Heart left ventricle (tissue), 16 donors: ENCODE results near the gene ARMS2. TPM values are rescaled to one million over a fixed set of nuclear protein-coding genes. Genes with fewer than 3 reads are reported as not detected.
A peak's percentile ranks its signal among the peaks of the same experiment; 100 is the strongest.

ENCODE experiments used
- ATAC-seq, 4 donors: fragments of 200-7000 bp; cut with Tn5 transposase; one replicate each; pipeline ENCODE4 v1.9.1; 2020 to 2022; ENCODE audit warnings: moderate library complexity in 4 of 4, mild to moderate bottlenecking in 3 of 4, moderate number of reproducible peaks in 1 of 4
- DNase-seq, 5 donors: peaks; one replicate each; pipeline ENCODE4 v3.0.0-alpha.2; 2020
- H3K27ac ChIP-seq, 12 donors: fragments of 200-600 bp; sonication (generic) in 4 of 12; one replicate each; pipeline versions ENCODE4 v1.5.0 to v1.8.0; 2016 to 2022; ENCODE audit warnings: mild to moderate bottlenecking in 2 of 12
- H3K27me3 ChIP-seq, 9 donors: fragments of 200-600 bp; sonication (generic) in 2 of 9; one replicate each; pipeline versions ENCODE4 v1.5.1 to v1.8.0; 2016 to 2022; ENCODE audit warnings: mild to moderate bottlenecking in 3 of 9
- H3K36me3 ChIP-seq, 9 donors: fragments of 200-600 bp; sonication (generic) in 2 of 9; one replicate each; pipeline versions ENCODE4 v1.5.0 to v1.8.0; 2018 to 2022; ENCODE audit warnings: mild to moderate bottlenecking in 2 of 9
- H3K4me1 ChIP-seq, 12 donors: fragments of 200-600 bp; sonication (generic) in 4 of 12; one replicate each; pipeline versions ENCODE4 v1.5.0 to v1.8.0; 2016 to 2022; ENCODE audit warnings: mild to moderate bottlenecking in 3 of 12
- H3K4me3 ChIP-seq, 12 donors: fragments of 200-600 bp; sonication (generic) in 4 of 12; one replicate each; pipeline versions ENCODE4 v1.5.0 to v1.8.0; 2017 to 2022; ENCODE audit warnings: mild to moderate bottlenecking in 9 of 12, moderate library complexity in 4 of 12
- H3K9me3 ChIP-seq, 12 donors: fragments of 200-600 bp; sonication (generic) in 4 of 12; one replicate each; pipeline versions ENCODE4 v1.5.0 to v1.8.0; 2016 to 2022; ENCODE audit warnings: mild to moderate bottlenecking in 1 of 12
- POLR2A ChIP-seq, 2 donors: fragments of 450-650 bp; IDR thresholded peaks; one replicate each; pipeline ENCODE4 v1.6.1; 2017; ENCODE audit warnings: antibody characterized with exemption in 2 of 2, mild to moderate bottlenecking in 2 of 2, moderate library complexity in 2 of 2
- WGBS, 4 donors: extraction: QIAGEN DNeasy Blood & Tissue Kit in 2 of 4; methylation state at CpG; one replicate each; pipeline versions ENCODE4 v1.1.5 to v1.1.7; 2013 to 2018; 5-methylcytosine and 5-hydroxymethylcytosine counted together
- intact Hi-C, 10 donors: fragments of 100-400 bp; cut with DNase I; formaldehyde crosslinking; loops; one replicate each; pipeline versions ENCODE4 v1.11.1 to v1.14.2; 2022
- polyA plus RNA-seq, 2 donors: library from polyadenylated mRNA; stranded (reverse); fragments of 200-250 nt; gene quantifications; one replicate each; pipeline ENCODE4 v1.2.3, GENCODE V29; 2013
- total RNA-seq, 9 donors: library from RNA; depleted of rRNA in 2 of 9; stranded (reverse); fragments of >200 nt in 2 of 9; fragmentation: NEBNext Ultra II Directional in 3 of 9; extraction: Animal tissue kit (Norgen Biotek cat#: 25700) in 3 of 9; gene quantifications; one replicate each; pipeline versions ENCODE4 v1.1.0 to v1.2.4, GENCODE V29; 2016 to 2023
- TF ChIP-seq, protein P1 (sequence below), 12 donors: fragments of 200-600 bp; sonication (generic) in 4 of 12; IDR thresholded peaks; one replicate each; pipeline versions ENCODE4 v1.5.0 to v1.8.0; 2018 to 2022; ENCODE audit warnings: antibody characterized with exemption in 12 of 12, mild to moderate bottlenecking in 5 of 12
- donor health status: ischemic (EF 13 %, LVEDD 7.1; RV severe dilation, severe dysfunction).
- donor health status: healthy with polysubstance abuse.
- donor health status: DM: no; HTN: yes; CAD: no.
- donor health status: DM: no; HTN: no; CAD: no.
- donor health status: ischemic (EF 25% LVEDD 6.9; RV normal size, moderate dysfunction).
- donor health status: ischemic (EF 25% LVEDD 5.7; RV mildly dilated, moderate dysfunction).
- donor health status: healthy.
- donor health status: DM: yes; HTN: yes; CAD: no.
- donor health status: ischemic (EF 35%, LVEDD 5.7; RV mildly dilated, moderate dysfunction).
- donor health status: nonischemic (EF 11% LVEDD 7.7; RV severe dilation, severe dysfunction).
- donor health status: DM: yes; HTN: yes; CAD: no.
- donor health status: PGD.
- donor health status: ischemic (EF 29% LVEDD 5.4; RV normal size, mild dysfunction).
- donor health status: nonischemic (EF 23%, LVEDD 6.1; RV moderate dilation, normal function).

Gene ARMS2
- total and polyA plus RNA-seq, 11 donors: 0.87 to 1.5 (median 1.2) TPM; not detected in 8

DNA sequence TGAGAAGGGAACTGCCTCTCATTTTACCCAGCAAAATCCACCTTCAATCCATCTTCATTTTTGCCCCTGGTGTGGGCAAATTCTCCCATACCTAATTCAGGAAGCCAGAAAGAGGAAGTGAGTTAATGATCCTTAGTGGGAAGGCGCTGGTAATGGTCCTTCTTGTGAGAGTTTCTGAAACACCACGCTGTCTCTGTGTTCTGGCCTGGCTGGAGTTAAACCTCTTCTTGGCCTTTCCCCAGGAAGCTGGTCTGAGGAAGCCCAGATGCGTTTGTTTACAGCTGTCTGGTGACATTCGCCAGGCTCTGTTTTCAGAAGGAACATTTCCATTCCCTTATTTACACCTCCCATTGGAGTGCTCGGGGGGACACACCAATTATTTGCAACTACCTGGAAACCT, 31.2 kb downstream of the ARMS2 start:
- Histone ChIP-seq H3K36me3 (peaks cover 0 to 18% (median 5%) of the 10 kb centered on the region in 9 donors), H3K27ac (peak overlapping the region in 3 of 12 donors; percentile 35 to 70 (median 37)), H3K4me3 (no peak overlapping the region), H3K27me3 (no peaks in the 10 kb centered on the region), H3K9me3 (no peaks in the 10 kb centered on the region), H3K4me1 (peaks cover 0 to 44% (median 24%) of the 10 kb centered on the region in 12 donors)
- 5 to 9% (median 7%) methylated on average over 5 of the region's 5 CpGs for WGBS, 4 donors
- peak; percentile 66 to 80 (median 70) for ATAC-seq
- peak in 2 of 5 donors; percentile 51 to 55 for DNase-seq
- intact Hi-C loops: no loop called here
- no peak for TF ChIP-seq POLR2A (IDR thresholded peaks at IDR 0.05)
- TF ChIP-seq, protein P1, sequence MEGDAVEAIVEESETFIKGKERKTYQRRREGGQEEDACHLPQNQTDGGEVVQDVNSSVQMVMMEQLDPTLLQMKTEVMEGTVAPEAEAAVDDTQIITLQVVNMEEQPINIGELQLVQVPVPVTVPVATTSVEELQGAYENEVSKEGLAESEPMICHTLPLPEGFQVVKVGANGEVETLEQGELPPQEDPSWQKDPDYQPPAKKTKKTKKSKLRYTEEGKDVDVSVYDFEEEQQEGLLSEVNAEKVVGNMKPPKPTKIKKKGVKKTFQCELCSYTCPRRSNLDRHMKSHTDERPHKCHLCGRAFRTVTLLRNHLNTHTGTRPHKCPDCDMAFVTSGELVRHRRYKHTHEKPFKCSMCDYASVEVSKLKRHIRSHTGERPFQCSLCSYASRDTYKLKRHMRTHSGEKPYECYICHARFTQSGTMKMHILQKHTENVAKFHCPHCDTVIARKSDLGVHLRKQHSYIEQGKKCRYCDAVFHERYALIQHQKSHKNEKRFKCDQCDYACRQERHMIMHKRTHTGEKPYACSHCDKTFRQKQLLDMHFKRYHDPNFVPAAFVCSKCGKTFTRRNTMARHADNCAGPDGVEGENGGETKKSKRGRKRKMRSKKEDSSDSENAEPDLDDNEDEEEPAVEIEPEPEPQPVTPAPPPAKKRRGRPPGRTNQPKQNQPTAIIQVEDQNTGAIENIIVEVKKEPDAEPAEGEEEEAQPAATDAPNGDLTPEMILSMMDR (IDR thresholded peaks at IDR 0.05): no peak

DNA sequence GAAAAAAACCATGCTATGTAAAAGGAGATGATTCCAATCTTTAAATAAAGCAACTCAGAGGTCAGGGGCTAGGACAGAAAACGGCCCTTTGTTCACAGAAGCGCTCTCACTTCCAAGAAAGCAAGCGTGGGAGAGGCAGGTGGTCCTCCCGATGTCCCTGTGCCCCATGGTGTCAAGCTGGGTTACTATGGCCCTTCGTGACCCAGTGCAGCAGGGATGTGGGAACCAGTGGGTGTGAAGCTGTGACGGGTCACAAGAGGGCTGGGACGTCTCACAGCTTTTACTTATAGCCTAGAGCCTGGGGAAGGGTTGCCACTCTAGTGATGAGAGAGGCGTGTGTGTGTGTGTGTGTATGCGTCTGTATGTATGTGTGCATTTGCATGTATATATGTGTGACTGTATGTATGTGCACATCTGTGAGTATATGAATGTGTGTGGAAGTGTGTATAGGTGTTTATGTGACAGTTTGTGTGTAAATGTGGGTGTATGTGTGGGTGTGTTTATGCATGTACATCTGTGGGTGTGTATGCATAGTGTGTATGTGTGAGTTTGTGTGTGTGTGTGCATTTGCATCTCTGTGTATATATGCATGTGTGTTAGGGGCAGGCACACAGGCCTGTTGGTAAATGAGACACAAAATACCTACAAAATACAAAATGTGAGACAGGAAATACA, 32.1 kb downstream of the ARMS2 start:
- H3K36me3 ChIP-seq: peaks cover 0 to 20% (median 5%) of the 10 kb centered on the region in 9 donors
- peak overlapping the region in 3 of 12 donors; percentile 35 to 70 (median 37) for H3K27ac ChIP-seq
- no peaks in the 10 kb centered on the region for H3K27me3 ChIP-seq
- intact Hi-C loops: no loop called here
- DNase-seq: peak in 1 of 5 donors; percentile 21
- no peaks in the 10 kb centered on the region for H3K9me3 ChIP-seq
- 62 to 69% (median 64%) methylated on average over 9 of the region's 9 CpGs for WGBS, 4 donors
- no peak for TF ChIP-seq POLR2A (IDR thresholded peaks at IDR 0.05)
- TF ChIP-seq, protein P1 (IDR thresholded peaks at IDR 0.05): no peak
- H3K4me3 ChIP-seq: no peak overlapping the region
- ATAC-seq: no peak
- peaks cover 0 to 44% (median 26%) of the 10 kb centered on the region in 12 donors for H3K4me1 ChIP-seq

DNA sequence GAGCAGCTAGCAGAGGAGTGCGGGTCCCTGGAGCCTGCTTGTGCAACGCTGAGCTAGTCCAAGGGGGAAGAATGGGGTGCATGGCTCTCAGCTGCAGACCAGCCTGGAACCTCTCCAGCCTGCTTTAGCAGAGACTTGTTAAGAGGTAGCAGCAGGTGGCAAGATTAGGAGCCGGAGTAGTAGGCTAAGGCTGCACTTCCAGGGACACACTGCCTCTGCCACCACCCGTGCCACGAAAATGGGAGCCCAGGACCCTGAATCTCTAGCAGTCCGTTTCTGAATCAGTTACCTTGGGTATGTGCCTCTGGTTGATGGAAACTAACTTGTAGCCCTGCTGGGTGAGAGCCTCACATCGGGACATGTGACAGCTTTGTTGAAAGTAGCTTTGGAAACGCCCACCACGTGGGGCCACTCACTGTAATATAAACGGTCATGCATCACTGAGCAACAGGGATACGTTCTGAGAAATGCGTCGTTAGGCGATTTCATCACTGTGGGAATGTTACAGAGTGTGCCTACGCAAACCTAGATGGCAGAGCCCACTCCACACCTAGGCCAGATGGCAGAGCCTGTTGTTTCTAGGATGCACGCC, 32.8 kb downstream of the ARMS2 start:
- no peak for TF ChIP-seq POLR2A (IDR thresholded peaks at IDR 0.05)
- TF ChIP-seq, protein P1 (IDR thresholded peaks at IDR 0.05): no peak
- no peaks in the 10 kb centered on the region for H3K27me3 ChIP-seq
- H3K36me3 ChIP-seq: peaks cover 0 to 26% (median 5%) of the 10 kb centered on the region in 9 donors
- 35 to 57% (median 50%) methylated on average over 16 of the region's 16 CpGs for WGBS, 4 donors
- no peaks in the 10 kb centered on the region for H3K9me3 ChIP-seq
- ATAC-seq (peak; percentile 75 to 93 (median 84)), DNase-seq (peak in 2 of 5 donors; percentile 34 to 65)
- H3K27ac ChIP-seq: peak overlapping the region in 1 of 12 donors; percentile 70
- intact Hi-C loops: no loop called here
- H3K4me3 ChIP-seq: no peak overlapping the region
- H3K4me1 ChIP-seq: peaks cover 0 to 50% (median 31%) of the 10 kb centered on the region in 12 donors

DNA sequence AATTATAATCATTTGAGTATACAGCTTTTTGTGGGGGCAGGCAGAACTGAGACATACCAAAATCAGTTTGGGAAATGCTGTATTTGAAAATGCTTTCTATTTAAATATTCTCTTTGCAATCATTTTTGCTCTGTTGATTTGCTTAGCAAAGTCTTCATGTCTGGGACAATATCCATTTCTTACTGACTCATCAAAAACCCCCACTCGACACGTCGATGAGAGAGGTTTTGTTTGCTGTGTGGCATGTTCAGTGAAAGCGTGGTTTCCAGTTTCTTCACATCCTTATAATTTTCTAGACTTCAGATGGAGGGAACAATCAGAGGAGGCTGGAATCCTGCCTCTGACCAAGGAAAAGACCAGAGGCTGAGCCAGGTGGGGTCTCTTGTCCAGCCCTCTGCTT, 35.8 kb downstream of the ARMS2 start:
- Histone ChIP-seq H3K36me3 (peaks cover 0 to 26% (median 5%) of the 10 kb centered on the region in 9 donors), H3K4me3 (no peak overlapping the region), H3K27ac (no peak overlapping the region), H3K4me1 (peaks cover 0 to 77% (median 42%) of the 10 kb centered on the region in 12 donors), H3K9me3 (no peaks in the 10 kb centered on the region), H3K27me3 (no peaks in the 10 kb centered on the region)
- intact Hi-C loops: no loop called here
- ATAC-seq (no peak), DNase-seq (no peak)
- WGBS, 4 donors: 90 to 96% (median 95%) methylated on average over 4 of the region's 4 CpGs
- TF ChIP-seq, protein P1 (IDR thresholded peaks at IDR 0.05): no peak
- TF ChIP-seq POLR2A (IDR thresholded peaks at IDR 0.05): no peak
